GM12892 (cell line): ENCODE results near the gene VAV3.

Experiments used
- POLR2A ChIP-seq: IDR thresholded peaks from 2 replicates; pipeline ENCODE4 v1.6.1; 2011; ENCODE audit warnings: low read depth, low read length, control low read depth
- POLR2AphosphoS5 ChIP-seq: IDR thresholded peaks from 2 replicates; pipeline ENCODE4 v1.6.1; 2011; ENCODE audit warnings: low read depth, low read length, control low read depth
- TAF1 ChIP-seq: IDR thresholded peaks from 2 replicates; pipeline ENCODE4 v1.6.1; 2011; ENCODE audit warnings: low read depth, mild to moderate bottlenecking, control low read depth, low read length, borderline replicate concordance

GRCh38 chr1:107940701-107941100 is 24.3 kb downstream of the VAV3 start:
- TF ChIP-seq TAF1 (no peak), POLR2A (no peak), POLR2AphosphoS5 (no peak)
